Measurements from ENCODE around the gene SPTB.

- no peak for TF ChIP-seq POLR2A (IDR thresholded peaks at IDR 0.05; ENCODE audit: low read length)
- TF ChIP-seq GATA1 (IDR thresholded peaks at IDR 0.05; ENCODE audit: low read depth, low read length) = no peak
Measured at GRCh38 chr14:64808449-64808848, 71.3 kb downstream of the SPTB start.
